ENCODE results near the gene SAMD4A. TPM values are rescaled to one million over a fixed set of nuclear protein-coding genes. Genes with fewer than 3 reads are reported as not detected.

The SAMD4A gene
- total RNA-seq, 2 experiments from 2014 or later = 0.06 to 1.0 TPM

DNA sequence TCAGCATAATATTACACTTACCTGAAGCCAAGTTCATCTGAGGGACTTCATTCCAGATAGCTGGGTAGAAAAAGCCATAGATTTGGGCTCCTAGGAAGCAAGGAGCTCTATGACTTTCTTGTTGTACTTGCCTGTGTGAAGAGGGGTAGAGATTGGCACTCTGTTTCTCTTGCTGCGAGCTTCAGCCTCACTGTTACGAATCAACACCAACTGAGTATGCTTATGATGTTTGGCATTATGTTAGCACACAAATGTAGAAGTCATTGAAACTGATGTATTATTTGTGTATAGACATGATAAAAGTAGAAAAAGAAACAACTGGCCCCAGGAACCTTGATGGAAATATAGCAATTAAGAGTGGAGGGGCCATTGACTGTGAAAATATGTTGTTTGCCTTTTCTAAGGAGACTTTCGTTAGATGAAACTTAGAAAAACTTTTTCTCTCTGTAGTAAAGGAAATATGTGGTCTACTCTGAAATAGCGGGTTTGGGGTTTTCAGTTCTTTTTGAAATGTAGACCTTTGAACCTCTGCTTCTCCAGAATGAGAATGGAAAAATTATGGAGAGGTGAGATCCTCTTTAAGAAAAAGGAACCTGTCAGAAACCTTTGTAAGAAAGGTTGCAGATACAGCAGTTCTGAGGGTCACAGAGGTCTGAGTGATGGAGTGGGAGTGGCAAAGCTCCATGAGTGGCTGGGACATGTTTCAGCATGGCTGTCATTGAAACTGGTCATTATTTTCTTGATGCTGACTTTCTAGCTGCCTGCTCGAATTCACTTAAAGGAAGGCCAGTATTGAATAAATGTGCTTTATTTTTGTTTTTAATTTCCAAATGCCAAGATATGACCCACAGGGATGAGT, 175.8 kb downstream of the SAMD4A start:
- Histone ChIP-seq H3K4me1 (ENCODE audit: insufficient read depth, low read length, poor library complexity, severe bottlenecking) (no peaks in the 10 kb centered on the region), H2AFZ (ENCODE audit: low read length) (no peak overlapping the region), H3K4me3 (ENCODE audit: low read depth, low read length, poor library complexity, severe bottlenecking) (no peak overlapping the region), H3K9me2 (ENCODE audit: insufficient read depth, low read length) (no peaks in the 10 kb centered on the region), H3K36me3 (ENCODE audit: insufficient read depth, low read length) (no peaks in the 10 kb centered on the region), H3K9me3 (ENCODE audit: low read length) (no peaks in the 10 kb centered on the region), H3K27ac (ENCODE audit: low read depth, low read length, poor library complexity, severe bottlenecking) (no peak overlapping the region), H3K79me2 (ENCODE audit: insufficient read depth, low read depth, low read length) (no peaks in the 10 kb centered on the region), H4K20me1 (ENCODE audit: insufficient read depth, low read length) (no peaks in the 10 kb centered on the region), H3K4me2 (ENCODE audit: low read length) (no peak overlapping the region)
- ChIA-PET CTCF (ENCODE audit: unreplicated experiment) (no interaction called here), POLR2A (no interaction called here)
- BruUV-seq (replicated peaks) = no TSS peak
- intact Hi-C loops (cut with micrococcal nuclease; ENCODE audit: unreplicated experiment) = no loop called here
- TF ChIP-seq, protein P1, sequence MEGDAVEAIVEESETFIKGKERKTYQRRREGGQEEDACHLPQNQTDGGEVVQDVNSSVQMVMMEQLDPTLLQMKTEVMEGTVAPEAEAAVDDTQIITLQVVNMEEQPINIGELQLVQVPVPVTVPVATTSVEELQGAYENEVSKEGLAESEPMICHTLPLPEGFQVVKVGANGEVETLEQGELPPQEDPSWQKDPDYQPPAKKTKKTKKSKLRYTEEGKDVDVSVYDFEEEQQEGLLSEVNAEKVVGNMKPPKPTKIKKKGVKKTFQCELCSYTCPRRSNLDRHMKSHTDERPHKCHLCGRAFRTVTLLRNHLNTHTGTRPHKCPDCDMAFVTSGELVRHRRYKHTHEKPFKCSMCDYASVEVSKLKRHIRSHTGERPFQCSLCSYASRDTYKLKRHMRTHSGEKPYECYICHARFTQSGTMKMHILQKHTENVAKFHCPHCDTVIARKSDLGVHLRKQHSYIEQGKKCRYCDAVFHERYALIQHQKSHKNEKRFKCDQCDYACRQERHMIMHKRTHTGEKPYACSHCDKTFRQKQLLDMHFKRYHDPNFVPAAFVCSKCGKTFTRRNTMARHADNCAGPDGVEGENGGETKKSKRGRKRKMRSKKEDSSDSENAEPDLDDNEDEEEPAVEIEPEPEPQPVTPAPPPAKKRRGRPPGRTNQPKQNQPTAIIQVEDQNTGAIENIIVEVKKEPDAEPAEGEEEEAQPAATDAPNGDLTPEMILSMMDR (conservative IDR thresholded peaks at IDR 0.05; ENCODE audit: low read length) = no peak
- no peak for TF ChIP-seq EZH2phosphoT487 (IDR thresholded peaks at IDR 0.05; ENCODE audit: borderline replicate concordance, low read depth, low read length)
- DNase-seq (ENCODE audit: low spot score) = no peak

DNA sequence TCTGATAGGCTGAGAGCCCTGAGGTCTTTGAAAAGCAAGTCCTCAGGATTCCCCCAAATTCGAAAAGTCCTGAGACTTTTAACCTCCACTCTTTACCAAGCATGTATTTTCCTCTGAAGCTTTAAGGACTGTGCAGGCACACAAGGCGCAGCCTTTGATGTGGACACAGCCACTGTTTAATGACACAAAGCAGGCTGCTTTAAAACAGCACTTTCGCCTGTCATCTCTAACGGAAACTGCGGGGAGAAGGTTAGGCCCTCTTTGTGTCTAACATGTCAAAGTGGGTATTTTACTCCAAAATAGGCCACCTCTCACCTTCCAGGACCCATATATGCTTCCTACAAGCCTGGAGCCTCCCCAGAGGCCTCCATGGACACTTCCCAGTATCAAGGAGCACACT, 176.5 kb downstream of the SAMD4A start:
- Histone ChIP-seq H2AFZ (ENCODE audit: low read length) (no peak overlapping the region), H3K9me3 (ENCODE audit: low read length) (no peaks in the 10 kb centered on the region), H3K79me2 (ENCODE audit: insufficient read depth, low read depth, low read length) (no peaks in the 10 kb centered on the region), H3K27ac (ENCODE audit: low read depth, low read length, poor library complexity, severe bottlenecking) (no peak overlapping the region), H3K4me1 (ENCODE audit: insufficient read depth, low read length, poor library complexity, severe bottlenecking) (no peaks in the 10 kb centered on the region), H3K9me2 (ENCODE audit: insufficient read depth, low read length) (no peaks in the 10 kb centered on the region), H3K4me2 (ENCODE audit: low read length) (no peak overlapping the region), H3K4me3 (ENCODE audit: low read depth, low read length, poor library complexity, severe bottlenecking) (no peak overlapping the region), H4K20me1 (ENCODE audit: insufficient read depth, low read length) (no peaks in the 10 kb centered on the region), H3K36me3 (ENCODE audit: insufficient read depth, low read length) (no peaks in the 10 kb centered on the region)
- intact Hi-C loops (cut with micrococcal nuclease; ENCODE audit: unreplicated experiment) = no loop called here
- no TSS peak for BruUV-seq (replicated peaks)
- TF ChIP-seq, protein P1 (conservative IDR thresholded peaks at IDR 0.05; ENCODE audit: low read length) = no peak
- TF ChIP-seq EZH2phosphoT487 (IDR thresholded peaks at IDR 0.05; ENCODE audit: borderline replicate concordance, low read depth, low read length) = no peak
- CTCF ChIA-PET (ENCODE audit: unreplicated experiment) = no interaction called here
- POLR2A ChIA-PET = no interaction called here
- DNase-seq (ENCODE audit: low spot score) = no peak

DNA sequence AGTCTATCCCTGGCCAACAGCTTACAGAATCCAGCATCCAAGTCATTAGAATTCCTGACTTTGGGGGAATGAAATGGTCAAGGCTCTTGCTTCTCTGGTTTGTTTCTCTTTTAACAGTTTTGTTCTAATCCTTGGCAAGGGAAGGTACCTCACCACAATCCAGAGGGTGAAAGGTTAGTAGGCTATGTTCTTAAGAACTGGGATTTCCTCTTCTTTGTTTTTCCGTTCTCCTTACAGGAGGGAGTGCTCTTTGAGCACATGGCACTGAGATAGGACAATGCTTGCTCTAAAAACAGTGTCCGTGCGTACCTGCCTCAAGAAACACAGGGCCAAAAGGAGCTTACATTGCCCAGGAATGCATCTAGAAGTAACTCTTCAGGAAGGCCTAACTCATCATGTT, 179.1 kb downstream of the SAMD4A start:
- no peaks in the 10 kb centered on the region for H3K4me1 ChIP-seq (ENCODE audit: insufficient read depth, low read length, poor library complexity, severe bottlenecking)
- no TSS peak for BruUV-seq (replicated peaks)
- no peaks in the 10 kb centered on the region for H3K79me2 ChIP-seq (ENCODE audit: insufficient read depth, low read depth, low read length)
- H4K20me1 ChIP-seq (ENCODE audit: insufficient read depth, low read length) = no peaks in the 10 kb centered on the region
- H3K9me2 ChIP-seq (ENCODE audit: insufficient read depth, low read length) = no peaks in the 10 kb centered on the region
- H3K27ac ChIP-seq (ENCODE audit: low read depth, low read length, poor library complexity, severe bottlenecking) = no peak overlapping the region
- CTCF ChIA-PET (ENCODE audit: unreplicated experiment) = no interaction called here
- H3K9me3 ChIP-seq (ENCODE audit: low read length) = no peaks in the 10 kb centered on the region
- POLR2A ChIA-PET = no interaction called here
- no peak overlapping the region for H3K4me3 ChIP-seq (ENCODE audit: low read depth, low read length, poor library complexity, severe bottlenecking)
- intact Hi-C loops (cut with micrococcal nuclease; ENCODE audit: unreplicated experiment) = no loop called here
- DNase-seq (ENCODE audit: low spot score) = no peak
- no peak overlapping the region for H2AFZ ChIP-seq (ENCODE audit: low read length)
- TF ChIP-seq, protein P1 (conservative IDR thresholded peaks at IDR 0.05; ENCODE audit: low read length) = no peak
- no peak for TF ChIP-seq EZH2phosphoT487 (IDR thresholded peaks at IDR 0.05; ENCODE audit: borderline replicate concordance, low read depth, low read length)
- H3K4me2 ChIP-seq (ENCODE audit: low read length) = no peak overlapping the region
- H3K36me3 ChIP-seq (ENCODE audit: insufficient read depth, low read length) = no peaks in the 10 kb centered on the region
